ENCODE measurements around the gene SVOP.

DNA sequence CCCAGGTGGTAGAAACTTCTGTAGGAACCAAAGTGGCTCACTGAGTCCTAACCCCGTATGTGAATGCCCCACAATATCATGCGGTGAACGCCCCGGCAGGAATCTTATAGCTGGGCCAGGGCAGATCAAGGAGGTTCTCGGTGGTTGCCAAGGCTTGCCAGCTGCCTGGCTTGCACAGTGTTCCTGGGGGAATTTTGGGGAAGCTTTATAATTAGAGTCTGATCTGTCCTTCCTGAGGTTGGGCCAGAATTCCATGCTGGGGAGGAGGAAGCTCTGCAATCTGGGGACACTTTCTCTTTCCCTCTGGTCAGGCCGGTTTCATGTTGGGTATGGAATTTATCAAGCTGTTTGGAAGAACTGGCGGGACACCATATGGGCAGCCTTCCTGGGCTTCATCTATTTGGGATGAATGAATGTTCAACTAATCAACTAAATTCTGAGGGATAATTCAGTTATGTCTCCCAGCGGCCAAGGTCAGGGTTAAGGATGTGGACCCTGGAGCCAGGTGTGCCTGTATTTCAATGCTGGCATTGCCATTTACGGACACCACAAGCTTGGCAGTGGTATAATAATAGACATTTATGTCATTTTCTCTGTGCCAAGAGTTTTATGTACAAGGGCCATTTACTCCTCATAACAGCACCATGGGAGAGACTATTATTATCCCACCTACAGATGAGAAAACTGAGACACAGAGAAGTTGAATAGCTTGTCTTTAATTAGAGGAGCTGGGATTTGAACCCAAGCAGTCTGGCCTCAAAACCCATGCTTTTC lies 54.3 kb downstream of the SVOP start:
- TF ChIP-seq STAT1 (IDR thresholded peaks at IDR 0.05; ENCODE audit: unreplicated experiment): no peak
- TF ChIP-seq, protein P1, sequence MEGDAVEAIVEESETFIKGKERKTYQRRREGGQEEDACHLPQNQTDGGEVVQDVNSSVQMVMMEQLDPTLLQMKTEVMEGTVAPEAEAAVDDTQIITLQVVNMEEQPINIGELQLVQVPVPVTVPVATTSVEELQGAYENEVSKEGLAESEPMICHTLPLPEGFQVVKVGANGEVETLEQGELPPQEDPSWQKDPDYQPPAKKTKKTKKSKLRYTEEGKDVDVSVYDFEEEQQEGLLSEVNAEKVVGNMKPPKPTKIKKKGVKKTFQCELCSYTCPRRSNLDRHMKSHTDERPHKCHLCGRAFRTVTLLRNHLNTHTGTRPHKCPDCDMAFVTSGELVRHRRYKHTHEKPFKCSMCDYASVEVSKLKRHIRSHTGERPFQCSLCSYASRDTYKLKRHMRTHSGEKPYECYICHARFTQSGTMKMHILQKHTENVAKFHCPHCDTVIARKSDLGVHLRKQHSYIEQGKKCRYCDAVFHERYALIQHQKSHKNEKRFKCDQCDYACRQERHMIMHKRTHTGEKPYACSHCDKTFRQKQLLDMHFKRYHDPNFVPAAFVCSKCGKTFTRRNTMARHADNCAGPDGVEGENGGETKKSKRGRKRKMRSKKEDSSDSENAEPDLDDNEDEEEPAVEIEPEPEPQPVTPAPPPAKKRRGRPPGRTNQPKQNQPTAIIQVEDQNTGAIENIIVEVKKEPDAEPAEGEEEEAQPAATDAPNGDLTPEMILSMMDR (conservative IDR thresholded peaks at IDR 0.05; ENCODE audit: low read depth in 2 of 2): no peak

Data from GM23338 (cell line).